NB4 (cell line): Measurements from ENCODE around the gene PTCH1.

Experiments used
- CTCF ChIP-seq: IDR thresholded peaks from one replicate; pipeline ENCODE4 v1.5.1; 2012; ENCODE audit warnings: low read depth, low read length
- MAX ChIP-seq: IDR thresholded peaks from 2 replicates; pipeline ENCODE4 v1.6.1; 2011; ENCODE audit warnings: low read depth, low read length
- MYC ChIP-seq: IDR thresholded peaks from 2 replicates; pipeline ENCODE4 v1.6.1; 2011; ENCODE audit warnings: low read depth, low read length
- POLR2A ChIP-seq: IDR thresholded peaks from 2 replicates; pipeline ENCODE4 v1.6.1; 2011; ENCODE audit warnings: mild to moderate bottlenecking; ENCODE audit not compliant: insufficient read length; ENCODE audit errors: extremely low read depth

- TF ChIP-seq CTCF, result no peak
- TF ChIP-seq POLR2A, result no peak
- no peak for TF ChIP-seq MAX
- TF ChIP-seq MYC, result no peak
These were observed 1.0 kb upstream of the PTCH1 start for GRCh38 chr9:95517559-95518425.
